Peyer's patch (tissue), 4 donors: ENCODE data around the gene CSRP2. TPM values are rescaled to one million over a fixed set of nuclear protein-coding genes. Genes with fewer than 3 reads are reported as not detected.
A peak's percentile ranks its signal among the peaks of the same experiment; 100 is the strongest.

Experiments used
- DNase-seq, 3 donors: peaks; one replicate each; pipeline ENCODE4 v3.0.0-alpha.2; 2017 to 2019
- H3K27ac ChIP-seq, 4 donors: fragments of 200-600 bp; sonication (generic); one replicate each; pipeline ENCODE4 v1.5.1; 2016 to 2019
- H3K27me3 ChIP-seq, 2 donors: fragments of 200-600 bp; sonication (generic); one replicate each; pipeline ENCODE4 v1.5.1; 2019
- H3K36me3 ChIP-seq, 3 donors: fragments of 200-600 bp; sonication (generic); one replicate each; pipeline ENCODE4 v1.5.1; 2016 to 2019
- H3K4me1 ChIP-seq, 4 donors: fragments of 200-600 bp; sonication (generic); one replicate each; pipeline ENCODE4 v1.5.1; 2016 to 2019
- H3K4me3 ChIP-seq, 4 donors: fragments of 200-600 bp; sonication (generic); 1 replicate in 3 of 4; 2 replicates in 1 of 4; pipeline ENCODE4 v1.5.1; 2016 to 2019; ENCODE audit warnings: mild to moderate bottlenecking in 1 of 4
- H3K9me3 ChIP-seq, 4 donors: fragments of 200-600 bp; sonication (generic); one replicate each; pipeline ENCODE4 v1.5.1; 2016 to 2019; ENCODE audit warnings: mild to moderate bottlenecking in 1 of 4
- CTCF ChIP-seq, 6 experiments: fragments of 450-650 bp in 4 of 6; fragments of 200-600 bp in 2 of 6; sonication (generic) in 1 of 6; IDR thresholded peaks; one replicate each; pipeline ENCODE4 v1.5.1; 2017 to 2019; ENCODE audit warnings: antibody characterized with exemption in 6 of 6, mild to moderate bottlenecking in 3 of 6, moderate library complexity in 1 of 6
- POLR2A ChIP-seq, 2 donors: fragments of 450-650 bp; IDR thresholded peaks; one replicate each; pipeline ENCODE4 v1.5.1; 2017; ENCODE audit warnings: antibody characterized with exemption in 2 of 2, mild to moderate bottlenecking in 2 of 2, moderate library complexity in 2 of 2
- total RNA-seq, 4 donors: library from RNA; depleted of rRNA; stranded (reverse); fragments of >200 nt; gene quantifications; one replicate each; pipeline ENCODE4 v1.1.0, GENCODE V29; 2016

CSRP2 gene
- total RNA-seq = 10 to 100 TPM in 1 of 4 donors, 1 to 10 TPM in 3; 1.9 to 10.6 (median 8.5) TPM

GRCh38 chr12:76878899-76879709 is at the start of gene CSRP2:
Gene CSRP2 (minus strand): TSS chr12:76879019. CDS start chr12:76866260, 12,759 bp downstream.
- TF ChIP-seq CTCF (IDR thresholded peaks at IDR 0.05) (peak in 2 of 6 experiments; percentile 15 to 22), POLR2A (IDR thresholded peaks at IDR 0.05) (peak in 1 of 2 donors; percentile 60)
- Histone ChIP-seq H3K4me3 (peak within 1 kb of the TSS; percentile 51 to 66 (median 60)), H3K4me1 (peaks cover 0 to 3% (median 0%) of the 10 kb centered on the region in 4 donors), H3K36me3 (no peaks in the 10 kb centered on the region), H3K27ac (peak within 1 kb of the TSS; percentile 58 to 78 (median 74)), H3K9me3 (no peaks in the 10 kb centered on the region), H3K27me3 (no peaks in the 10 kb centered on the region)
- peak; percentile 48 to 92 (median 91) for DNase-seq

- DNase-seq = peak in 1 of 3 donors; percentile 53
- H3K27ac ChIP-seq = no peak overlapping the region
- H3K4me1 ChIP-seq = peaks cover 0 to 4% (median 0%) of the 10 kb centered on the region in 4 donors
Measured at GRCh38 chr12:76927170-76927784, 48.5 kb upstream of the CSRP2 start.

GRCh38 chr12:76925135-76925534 is 46.3 kb upstream of the CSRP2 start:
- no peaks in the 10 kb centered on the region for H3K36me3 ChIP-seq
- no peak overlapping the region for H3K4me3 ChIP-seq
- H3K27me3 ChIP-seq = no peaks in the 10 kb centered on the region
- no peak for TF ChIP-seq POLR2A (IDR thresholded peaks at IDR 0.05)
- no peak for TF ChIP-seq CTCF (IDR thresholded peaks at IDR 0.05)
- no peak for DNase-seq
- H3K9me3 ChIP-seq = no peaks in the 10 kb centered on the region
- no peak overlapping the region for H3K27ac ChIP-seq
- peaks cover 0 to 4% (median 0%) of the 10 kb centered on the region in 4 donors for H3K4me1 ChIP-seq

More at GRCh38 chr12:76927170-76927784, 48.5 kb upstream of the CSRP2 start:
- H3K27me3 ChIP-seq = no peaks in the 10 kb centered on the region
- no peaks in the 10 kb centered on the region for H3K36me3 ChIP-seq
- TF ChIP-seq CTCF (IDR thresholded peaks at IDR 0.05) = peak in 3 of 6 experiments; percentile 25 to 42 (median 29)
- no peak for TF ChIP-seq POLR2A (IDR thresholded peaks at IDR 0.05)
- H3K4me3 ChIP-seq = no peak overlapping the region
- no peaks in the 10 kb centered on the region for H3K9me3 ChIP-seq

GRCh38 chr12:76922866-76923265 is 44.0 kb upstream of the CSRP2 start:
- no peak for TF ChIP-seq CTCF (IDR thresholded peaks at IDR 0.05)
- no peak for TF ChIP-seq POLR2A (IDR thresholded peaks at IDR 0.05)
- Histone ChIP-seq H3K4me1 (peaks cover 0 to 4% (median 0%) of the 10 kb centered on the region in 4 donors), H3K36me3 (no peaks in the 10 kb centered on the region), H3K27me3 (no peaks in the 10 kb centered on the region), H3K27ac (no peak overlapping the region), H3K4me3 (no peak overlapping the region), H3K9me3 (no peaks in the 10 kb centered on the region)
- DNase-seq = no peak

- no peak overlapping the region for H3K4me3 ChIP-seq
- H3K9me3 ChIP-seq = no peaks in the 10 kb centered on the region
- no peaks in the 10 kb centered on the region for H3K36me3 ChIP-seq
- DNase-seq = no peak
- no peaks in the 10 kb centered on the region for H3K27me3 ChIP-seq
- no peak for TF ChIP-seq CTCF (IDR thresholded peaks at IDR 0.05)
- no peak for TF ChIP-seq POLR2A (IDR thresholded peaks at IDR 0.05)
- H3K27ac ChIP-seq = no peak overlapping the region
- H3K4me1 ChIP-seq = peaks cover 0 to 4% (median 0%) of the 10 kb centered on the region in 4 donors
Measured at GRCh38 chr12:76921891-76922664, 43.3 kb upstream of the CSRP2 start.
